Prostate gland (tissue), 2 donors: Measurements from ENCODE around the gene CDK11B. TPM values are rescaled to one million over a fixed set of nuclear protein-coding genes. Genes with fewer than 3 reads are reported as not detected.

Experiments used
- DNase-seq: peaks from one replicate; pipeline ENCODE4 v3.0.0-alpha.2; 2019; ENCODE audit warnings: low spot score
- H3K27ac ChIP-seq, 2 donors: fragments of 200-600 bp; sonication (generic); 2 replicates each; pipeline ENCODE4 v1.5.1; 2017 to 2019
- H3K27me3 ChIP-seq: fragments of 200-600 bp; sonication (generic); replicated peaks from 2 replicates; pipeline ENCODE4 v1.5.1; 2019; ENCODE audit not compliant: insufficient read depth
- H3K36me3 ChIP-seq, 2 donors: fragments of 200-600 bp; sonication (generic); 1 replicate in 1 of 2; 2 replicates in 1 of 2; pipeline versions ENCODE4 v1.5.1 to v1.8.1; 2017 to 2019
- H3K4me1 ChIP-seq: fragments of 200-600 bp; sonication (generic); replicated peaks from 2 replicates; pipeline ENCODE4 v1.5.1; 2019
- H3K4me3 ChIP-seq, 2 donors: fragments of 200-600 bp; sonication (generic); 2 replicates each; pipeline ENCODE4 v1.5.1; 2017 to 2019
- H3K9me3 ChIP-seq: fragments of 200-600 bp; sonication (generic); 2 replicates; pipeline ENCODE4 v1.5.1; 2017
- POLR2A ChIP-seq: fragments of 450-650 bp; IDR thresholded peaks from one replicate; pipeline ENCODE4 v1.6.1; 2016; ENCODE audit warnings: antibody characterized with exemption, mild to moderate bottlenecking
- POLR2AphosphoS5 ChIP-seq: sonication (generic); formaldehyde crosslinking; IDR thresholded peaks from one replicate; pipeline ENCODE4 v1.6.1; 2017; ENCODE audit warnings: antibody characterized with exemption
- WGBS: methylation state at CpG from one replicate; pipeline ENCODE4 v1.1.5; 2018; 5-methylcytosine and 5-hydroxymethylcytosine counted together
- intact Hi-C: fragments of 100-400 bp; cut with DNase I; formaldehyde crosslinking; loops from one replicate; pipeline ENCODE4 v1.14.2; 2022
- total RNA-seq, 2 donors: library from RNA; depleted of rRNA; stranded (reverse); fragments of >200 nt; gene quantifications; one replicate each; pipeline ENCODE4 v1.1.0, GENCODE V29; 2016
- TF ChIP-seq, protein P1 (sequence below), 4 experiments: fragments of 200-600 bp in 2 of 4; fragments of 450-650 bp in 2 of 4; sonication (generic) in 2 of 4; IDR thresholded peaks; 1 replicate in 3 of 4; 2 replicates in 1 of 4; pipeline ENCODE4 v1.5.1; 2016 to 2019; ENCODE audit warnings: antibody characterized with exemption in 4 of 4, mild to moderate bottlenecking in 2 of 4, moderate library complexity in 2 of 4

The CDK11B gene
- total RNA-seq, 2 donors from 2014 or later, result 15.0 to 31.2 TPM

DNA sequence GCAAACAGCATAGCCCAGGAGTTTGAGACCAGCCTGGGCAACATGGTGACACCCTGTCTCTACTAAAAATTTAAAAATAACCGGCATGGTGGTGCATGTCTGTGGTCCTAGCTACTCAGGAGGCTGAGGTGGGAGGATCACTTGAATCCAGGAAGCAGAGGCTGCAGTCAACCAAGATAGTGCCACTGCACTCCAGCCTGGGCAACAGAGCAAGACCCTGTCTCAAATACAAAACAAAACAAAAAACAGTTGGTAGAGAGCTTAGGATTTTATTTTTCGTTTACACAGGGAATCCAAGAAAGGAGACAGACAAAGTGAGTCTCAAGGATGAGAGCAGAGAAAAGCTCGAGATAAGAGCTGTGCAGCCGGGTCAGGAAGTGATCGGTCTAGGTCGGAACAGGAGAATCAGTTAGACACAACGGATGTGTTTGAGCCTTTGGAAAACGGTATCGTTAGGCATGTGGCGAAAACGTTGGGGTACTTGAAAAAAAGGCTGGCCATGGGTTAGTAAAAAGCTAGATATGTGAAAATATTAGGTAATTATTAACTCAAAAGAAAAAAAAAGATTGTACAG, 45.2 kb downstream of the CDK11B start:
- H3K27ac ChIP-seq, result peak overlapping the region in 1 of 2 donors; percentile 100
- H3K36me3 ChIP-seq, result no peaks in the 10 kb centered on the region
- 65% methylated on average over 11 of the region's 11 CpGs for WGBS
- peaks cover 27% of the 10 kb centered on the region for H3K4me1 ChIP-seq
- intact Hi-C loops, result loop anchor here (2.0 kb wide), 1 partner anchor 39 kb away; the partner anchor contains the start of gene SSU72
- H3K27me3 ChIP-seq, result no peaks in the 10 kb centered on the region
- no peaks in the 10 kb centered on the region for H3K9me3 ChIP-seq
- no peak for TF ChIP-seq POLR2AphosphoS5
- TF ChIP-seq, protein P1, sequence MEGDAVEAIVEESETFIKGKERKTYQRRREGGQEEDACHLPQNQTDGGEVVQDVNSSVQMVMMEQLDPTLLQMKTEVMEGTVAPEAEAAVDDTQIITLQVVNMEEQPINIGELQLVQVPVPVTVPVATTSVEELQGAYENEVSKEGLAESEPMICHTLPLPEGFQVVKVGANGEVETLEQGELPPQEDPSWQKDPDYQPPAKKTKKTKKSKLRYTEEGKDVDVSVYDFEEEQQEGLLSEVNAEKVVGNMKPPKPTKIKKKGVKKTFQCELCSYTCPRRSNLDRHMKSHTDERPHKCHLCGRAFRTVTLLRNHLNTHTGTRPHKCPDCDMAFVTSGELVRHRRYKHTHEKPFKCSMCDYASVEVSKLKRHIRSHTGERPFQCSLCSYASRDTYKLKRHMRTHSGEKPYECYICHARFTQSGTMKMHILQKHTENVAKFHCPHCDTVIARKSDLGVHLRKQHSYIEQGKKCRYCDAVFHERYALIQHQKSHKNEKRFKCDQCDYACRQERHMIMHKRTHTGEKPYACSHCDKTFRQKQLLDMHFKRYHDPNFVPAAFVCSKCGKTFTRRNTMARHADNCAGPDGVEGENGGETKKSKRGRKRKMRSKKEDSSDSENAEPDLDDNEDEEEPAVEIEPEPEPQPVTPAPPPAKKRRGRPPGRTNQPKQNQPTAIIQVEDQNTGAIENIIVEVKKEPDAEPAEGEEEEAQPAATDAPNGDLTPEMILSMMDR (IDR thresholded peaks at IDR 0.05), result no peak
- TF ChIP-seq POLR2A, result no peak
- no peak for DNase-seq
- peak overlapping the region in 1 of 2 donors; percentile 100 for H3K4me3 ChIP-seq

DNA sequence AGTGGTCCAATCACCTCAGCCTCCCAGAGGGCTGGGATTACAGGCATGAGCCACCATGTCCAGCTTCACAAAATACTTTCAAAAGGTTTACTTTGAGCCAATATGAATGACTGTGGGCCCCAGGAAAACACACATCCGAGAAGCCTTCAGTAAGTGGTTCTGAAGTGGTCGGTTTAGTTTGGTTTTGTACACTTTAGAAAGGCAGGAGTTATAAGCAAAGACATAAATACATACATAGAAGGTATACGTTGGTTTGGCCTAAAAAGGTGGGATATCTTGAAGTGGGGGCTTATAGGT, 46.8 kb downstream of the CDK11B start:
- Histone ChIP-seq H3K27me3 (no peaks in the 10 kb centered on the region), H3K36me3 (no peaks in the 10 kb centered on the region), H3K4me1 (peaks cover 23% of the 10 kb centered on the region), H3K4me3 (no peak overlapping the region), H3K27ac (no peak overlapping the region), H3K9me3 (no peaks in the 10 kb centered on the region)
- no peak for DNase-seq
- WGBS, result 75% methylated on average over 3 of the region's 3 CpGs
- intact Hi-C loops, result no loop called here
- TF ChIP-seq POLR2A, result no peak
- TF ChIP-seq, protein P1 (IDR thresholded peaks at IDR 0.05), result no peak
- TF ChIP-seq POLR2AphosphoS5, result no peak

DNA sequence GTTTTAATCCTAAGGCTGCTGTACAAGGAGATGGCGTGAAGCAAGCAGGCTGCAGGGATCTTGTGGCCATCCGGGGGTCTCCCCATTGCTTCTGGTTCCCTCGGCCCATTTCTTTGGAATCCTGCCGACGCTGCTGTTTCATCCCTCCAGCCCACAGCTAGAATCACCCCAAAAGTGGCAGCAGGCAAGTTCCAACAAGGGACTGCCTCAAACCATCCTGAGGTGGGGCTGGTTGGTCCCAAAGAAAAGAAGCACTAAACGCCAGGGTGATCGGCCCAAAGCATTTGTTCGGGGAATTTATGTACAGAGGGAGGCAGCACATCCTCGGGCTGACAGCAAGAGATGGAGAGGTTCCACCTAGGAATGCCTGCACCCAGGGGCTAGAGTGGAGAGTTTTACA, 48.0 kb downstream of the CDK11B start:
- WGBS, result 76% methylated on average over 9 of the region's 9 CpGs
- Histone ChIP-seq H3K4me3 (no peak overlapping the region), H3K27me3 (no peaks in the 10 kb centered on the region), H3K27ac (peak overlapping the region in 1 of 2 donors; percentile 33), H3K4me1 (peaks cover 15% of the 10 kb centered on the region), H3K9me3 (no peaks in the 10 kb centered on the region), H3K36me3 (no peaks in the 10 kb centered on the region)
- intact Hi-C loops, result no loop called here
- no peak for TF ChIP-seq POLR2AphosphoS5
- TF ChIP-seq POLR2A, result no peak
- TF ChIP-seq, protein P1 (IDR thresholded peaks at IDR 0.05), result no peak
- DNase-seq, result no peak

DNA sequence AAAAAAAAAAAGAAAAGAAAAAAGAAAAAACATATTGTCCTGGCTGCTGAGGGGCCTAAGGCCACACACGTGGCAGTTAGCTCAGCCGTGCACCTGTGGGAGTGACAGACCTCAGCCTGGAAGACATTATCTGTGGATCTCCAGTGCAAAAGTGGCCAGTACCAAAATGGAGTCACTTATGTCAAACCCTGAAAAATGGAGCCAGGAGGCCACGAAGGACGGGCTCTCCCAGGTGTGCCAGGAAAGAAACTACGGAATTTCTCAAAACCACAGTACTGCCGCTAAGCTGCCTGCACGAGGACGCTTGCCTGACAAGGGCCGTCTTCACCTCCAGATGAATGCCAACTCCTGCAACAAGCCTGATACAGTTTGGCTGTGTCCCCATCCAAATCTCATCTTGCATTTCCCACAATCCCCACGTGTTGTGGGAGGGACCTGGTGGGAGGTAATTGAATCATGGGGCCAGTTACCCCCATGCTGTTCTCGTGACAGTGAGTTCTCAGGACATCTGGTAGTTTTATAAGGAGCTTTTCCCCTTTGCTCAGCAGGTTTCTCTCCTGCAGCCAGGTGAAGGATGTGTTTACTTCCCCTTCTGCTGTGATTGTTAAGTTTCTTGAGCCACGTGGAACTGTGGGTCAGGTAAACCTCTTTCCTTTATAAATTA, 48.9 kb downstream of the CDK11B start:
- whole genome bisulfite sequencing, result 69% methylated on average over 12 of the region's 12 CpGs
- H3K4me1 ChIP-seq, result peaks cover 15% of the 10 kb centered on the region
- H3K27ac ChIP-seq, result peak overlapping the region in 1 of 2 donors; percentile 33
- no peak for DNase-seq
- no peaks in the 10 kb centered on the region for H3K36me3 ChIP-seq
- H3K4me3 ChIP-seq, result no peak overlapping the region
- intact Hi-C loops, result no loop called here
- peak; percentile 72 for TF ChIP-seq POLR2AphosphoS5
- TF ChIP-seq, protein P1 (IDR thresholded peaks at IDR 0.05), result no peak
- H3K27me3 ChIP-seq, result no peaks in the 10 kb centered on the region
- H3K9me3 ChIP-seq, result no peaks in the 10 kb centered on the region

DNA sequence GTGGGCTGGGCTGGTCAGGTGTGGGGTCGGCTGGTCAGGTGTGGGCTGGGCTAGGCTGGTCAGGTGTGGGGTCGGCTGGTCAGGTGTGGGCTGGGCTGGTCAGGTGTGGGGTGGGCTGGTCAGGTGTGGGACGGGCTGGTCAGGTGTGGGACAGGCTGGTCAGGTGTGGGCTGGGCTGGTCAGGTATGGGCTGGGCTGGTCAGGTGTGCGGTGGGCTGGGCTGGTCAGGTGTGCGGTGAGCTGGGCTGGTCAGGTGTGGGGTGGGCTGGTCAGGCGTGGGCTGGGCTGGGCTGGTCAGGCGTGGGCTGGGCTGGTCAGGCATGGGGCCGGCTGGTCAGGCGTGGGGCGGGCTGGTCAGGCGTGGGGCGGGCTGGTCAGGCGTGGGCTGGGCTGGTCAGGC, 52.6 kb downstream of the CDK11B start:
- Histone ChIP-seq H3K4me3 (no peak overlapping the region), H3K27ac (no peak overlapping the region), H3K36me3 (no peaks in the 10 kb centered on the region), H3K4me1 (peaks cover 5% of the 10 kb centered on the region), H3K9me3 (no peaks in the 10 kb centered on the region), H3K27me3 (no peaks in the 10 kb centered on the region)
- TF ChIP-seq, protein P1 (IDR thresholded peaks at IDR 0.05), result no peak
- TF ChIP-seq POLR2A, result no peak
- intact Hi-C loops, result no loop called here
- no peak for DNase-seq
- WGBS, result 90% methylated on average over 12 of the region's 13 CpGs
